H1 (cell line): ENCODE data around the gene OR7G2. TPM values are rescaled to one million over a fixed set of nuclear protein-coding genes. Genes with fewer than 3 reads are reported as not detected.

Experiments used
- CREB1 ChIP-seq: IDR thresholded peaks from 2 replicates; pipeline ENCODE4 v1.6.1; 2012; ENCODE audit warnings: inconsistent platforms
- EZH2 ChIP-seq: fragments of 200-600 bp; sonication (generic); IDR thresholded peaks from 2 replicates; pipeline ENCODE4 v1.7.1; 2012; ENCODE audit warnings: low read depth, mild to moderate bottlenecking, moderate library complexity, low read length, inconsistent platforms; ENCODE audit not compliant: severe bottlenecking
- MAFK ChIP-seq: IDR thresholded peaks from 2 replicates; pipeline ENCODE4 v1.6.1; 2012; ENCODE audit warnings: low read depth, mild to moderate bottlenecking, improper control_type of control experiment, low read length
- polyA plus RNA-seq, 7 experiments: library from polyadenylated mRNA; depleted of rRNA in 3 of 7; stranded (reverse) in 5 of 7; unstranded in 2 of 7; fragments of >200 nt in 5 of 7; fragments of 200-250 nt in 2 of 7; gene quantifications; 1 replicate in 5 of 7; 2 replicates in 1 of 7; 4 replicates in 1 of 7; pipeline versions ENCODE4 v1.2.1 to v1.2.3, GENCODE V29; 2011 to 2013; ENCODE audit warnings: missing spikeins in 2 of 7, mixed read lengths in 2 of 7
- total RNA-seq: library from RNA; stranded (reverse); fragmentation: NEBNext Ultra II Directional; extraction: Animal tissue kit (Norgen Biotek cat#: 25700); gene quantifications from 2 replicates; pipeline ENCODE4 v1.2.1, GENCODE V29; 2021
- TF ChIP-seq, protein P1 (sequence below), 3 experiments: IDR thresholded peaks; 1 replicate in 2 of 3; 2 replicates in 1 of 3; pipeline versions ENCODE4 v1.5.1 to v1.6.1; 2011; ENCODE audit warnings: low read length in 3 of 3, mild to moderate bottlenecking in 3 of 3, inconsistent platforms in 2 of 3, low read depth in 1 of 3, moderate library complexity in 1 of 3; ENCODE audit not compliant: insufficient read depth in 1 of 3; ENCODE audit errors: control extremely low read depth in 1 of 3
- TF ChIP-seq, protein P2 (sequence below): IDR thresholded peaks from 2 replicates; pipeline ENCODE4 v1.6.1; 2011; ENCODE audit warnings: low read length, improper control_type of control experiment

OR7G2 gene
- total and polyA plus RNA-seq, 2 of the 8 experiments (the other 6 are each of a cell fraction or from before 2014, with no cell fraction given): not detected

DNA sequence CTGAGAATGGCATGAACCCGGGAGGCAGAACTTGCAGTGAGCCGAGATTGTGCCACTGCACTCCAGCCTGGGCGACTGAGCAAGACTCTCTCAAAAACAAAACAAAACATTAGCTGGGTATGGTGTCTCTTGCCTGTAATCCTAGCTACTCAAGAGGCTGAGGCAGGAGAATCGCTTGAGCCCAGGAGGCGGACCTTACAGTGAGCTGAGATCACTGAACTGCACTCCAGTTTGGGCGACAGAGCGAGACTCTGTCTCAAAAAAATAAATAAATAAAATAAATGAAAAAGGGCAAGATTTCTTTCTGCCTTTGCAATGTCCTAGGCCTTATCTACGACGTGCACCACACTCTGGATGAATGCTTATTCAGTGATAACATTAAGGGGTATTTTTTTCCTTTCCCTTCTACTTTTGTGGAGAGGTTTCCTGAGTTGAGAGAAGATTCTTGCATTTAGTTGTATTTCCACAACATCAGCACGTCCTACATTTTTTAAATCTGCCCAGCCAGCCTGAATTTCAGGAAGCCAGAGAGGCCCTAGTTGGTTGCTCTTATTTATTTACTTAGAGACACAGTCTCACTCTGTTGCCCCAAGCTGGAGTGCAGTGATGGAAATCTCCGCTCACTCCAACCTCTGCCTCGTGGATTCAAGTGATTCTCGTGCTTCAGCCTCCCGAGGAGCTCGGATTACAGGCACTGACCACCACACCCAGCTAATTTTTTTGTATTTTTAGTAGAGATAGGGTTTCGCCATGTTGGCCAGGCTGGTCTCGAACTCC is 46.5 kb downstream of the OR7G2 start (continued):
- TF ChIP-seq, protein P1, sequence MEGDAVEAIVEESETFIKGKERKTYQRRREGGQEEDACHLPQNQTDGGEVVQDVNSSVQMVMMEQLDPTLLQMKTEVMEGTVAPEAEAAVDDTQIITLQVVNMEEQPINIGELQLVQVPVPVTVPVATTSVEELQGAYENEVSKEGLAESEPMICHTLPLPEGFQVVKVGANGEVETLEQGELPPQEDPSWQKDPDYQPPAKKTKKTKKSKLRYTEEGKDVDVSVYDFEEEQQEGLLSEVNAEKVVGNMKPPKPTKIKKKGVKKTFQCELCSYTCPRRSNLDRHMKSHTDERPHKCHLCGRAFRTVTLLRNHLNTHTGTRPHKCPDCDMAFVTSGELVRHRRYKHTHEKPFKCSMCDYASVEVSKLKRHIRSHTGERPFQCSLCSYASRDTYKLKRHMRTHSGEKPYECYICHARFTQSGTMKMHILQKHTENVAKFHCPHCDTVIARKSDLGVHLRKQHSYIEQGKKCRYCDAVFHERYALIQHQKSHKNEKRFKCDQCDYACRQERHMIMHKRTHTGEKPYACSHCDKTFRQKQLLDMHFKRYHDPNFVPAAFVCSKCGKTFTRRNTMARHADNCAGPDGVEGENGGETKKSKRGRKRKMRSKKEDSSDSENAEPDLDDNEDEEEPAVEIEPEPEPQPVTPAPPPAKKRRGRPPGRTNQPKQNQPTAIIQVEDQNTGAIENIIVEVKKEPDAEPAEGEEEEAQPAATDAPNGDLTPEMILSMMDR (IDR thresholded peaks at IDR 0.05; ENCODE audit: control extremely low read depth in 1 of 3, insufficient read depth in 1 of 3, low read depth in 1 of 3, low read length in 3 of 3): no peak
- TF ChIP-seq CREB1 (no peak), MAFK (no peak), EZH2 (no peak)
- TF ChIP-seq, protein P2, sequence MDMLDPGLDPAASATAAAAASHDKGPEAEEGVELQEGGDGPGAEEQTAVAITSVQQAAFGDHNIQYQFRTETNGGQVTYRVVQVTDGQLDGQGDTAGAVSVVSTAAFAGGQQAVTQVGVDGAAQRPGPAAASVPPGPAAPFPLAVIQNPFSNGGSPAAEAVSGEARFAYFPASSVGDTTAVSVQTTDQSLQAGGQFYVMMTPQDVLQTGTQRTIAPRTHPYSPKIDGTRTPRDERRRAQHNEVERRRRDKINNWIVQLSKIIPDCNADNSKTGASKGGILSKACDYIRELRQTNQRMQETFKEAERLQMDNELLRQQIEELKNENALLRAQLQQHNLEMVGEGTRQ: no peak
